Natural killer cell (primary cell): ENCODE measurements around the gene A4GALT. TPM values are rescaled to one million over a fixed set of nuclear protein-coding genes. Genes with fewer than 3 reads are reported as not detected.

Experiments used
- ATAC-seq, 3 donors: fragments of 150-1000 bp in 2 of 3; fragments of 200-7000 bp in 1 of 3; cut with Tn5 transposase; 1 replicate in 1 of 3; 2 replicates in 2 of 3; pipeline ENCODE4 v1.10.0; 2021; ENCODE audit warnings: mild to moderate bottlenecking in 2 of 3, moderate library complexity in 2 of 3
- DNase-seq, 2 donors: peaks; one replicate each; pipeline versions ENCODE4 v3.0.0 to v3.0.0-alpha.2; 2013 to 2021; ENCODE audit warnings: mixed read lengths in 1 of 2
- H3K27ac ChIP-seq: one replicate; pipeline ENCODE4 v1.5.1; 2013; ENCODE audit warnings: mild to moderate bottlenecking, low read length
- H3K27me3 ChIP-seq: one replicate; pipeline ENCODE4 v1.6.1; 2013; ENCODE audit warnings: low read length; ENCODE audit not compliant: control insufficient read depth, insufficient read depth
- H3K36me3 ChIP-seq: one replicate; pipeline ENCODE4 v1.6.1; 2013; ENCODE audit warnings: low read length; ENCODE audit not compliant: control insufficient read depth, insufficient read depth
- H3K4me1 ChIP-seq: one replicate; pipeline ENCODE4 v1.6.1; 2013; ENCODE audit warnings: low read length; ENCODE audit not compliant: control insufficient read depth, insufficient read depth
- H3K4me3 ChIP-seq: one replicate; pipeline ENCODE4 v1.5.1; 2013; ENCODE audit warnings: low read length
- H3K9me3 ChIP-seq: one replicate; pipeline ENCODE4 v1.6.1; 2013; ENCODE audit warnings: low read length; ENCODE audit not compliant: control insufficient read depth, insufficient read depth
- H3K27ac Mint-ChIP-seq, 2 donors: one replicate each; pipeline ENCODE4 v1.8.0; 2022; ENCODE audit warnings: mild to moderate bottlenecking in 2 of 2, mixed read lengths in 2 of 2, moderate library complexity in 1 of 2
- H3K27me3 Mint-ChIP-seq, 2 donors: one replicate each; pipeline ENCODE4 v1.8.0; 2022; ENCODE audit warnings: low read depth in 2 of 2, mixed read lengths in 2 of 2
- H3K36me3 Mint-ChIP-seq: one replicate; pipeline ENCODE4 v1.8.0; 2022; ENCODE audit warnings: mixed read lengths
- H3K4me1 Mint-ChIP-seq, 2 donors: one replicate each; pipeline ENCODE4 v1.8.0; 2022; ENCODE audit warnings: mixed read lengths in 2 of 2
- H3K4me3 Mint-ChIP-seq: one replicate; pipeline ENCODE4 v1.8.0; 2022; ENCODE audit warnings: mild to moderate bottlenecking, moderate library complexity, mixed read lengths
- H3K9me3 Mint-ChIP-seq, 2 donors: one replicate each; pipeline ENCODE4 v1.8.0; 2022; ENCODE audit warnings: mixed read lengths in 2 of 2
- CTCF ChIP-seq: fragments of 200-600 bp; IDR thresholded peaks from one replicate; pipeline ENCODE4 v1.8.0; 2022; ENCODE audit warnings: antibody characterized with exemption
- WGBS: methylation state at CpG from one replicate; pipeline ENCODE4 v1.1.7; 2013; ENCODE audit warnings: missing lambda C conversion rate; ENCODE audit not compliant: insufficient coverage; 5-methylcytosine and 5-hydroxymethylcytosine counted together
- intact Hi-C: fragments of 100-400 bp; cut with micrococcal nuclease; formaldehyde crosslinking; loops from one replicate; pipeline ENCODE4 v1.14.2; 2022
- total RNA-seq, 4 donors: library from RNA; stranded (reverse); fragments of 120-200 nt in 1 of 4; gene quantifications; one replicate each; pipeline versions ENCODE4 v1.2.3 to v1.2.4, GENCODE V29; 2013 to 2022

A4GALT gene
- total RNA-seq, 3 donors from 2014 or later (not counting 1 experiment from before 2014, with no cell fraction given), result 0.26 TPM; not detected in 2

DNA sequence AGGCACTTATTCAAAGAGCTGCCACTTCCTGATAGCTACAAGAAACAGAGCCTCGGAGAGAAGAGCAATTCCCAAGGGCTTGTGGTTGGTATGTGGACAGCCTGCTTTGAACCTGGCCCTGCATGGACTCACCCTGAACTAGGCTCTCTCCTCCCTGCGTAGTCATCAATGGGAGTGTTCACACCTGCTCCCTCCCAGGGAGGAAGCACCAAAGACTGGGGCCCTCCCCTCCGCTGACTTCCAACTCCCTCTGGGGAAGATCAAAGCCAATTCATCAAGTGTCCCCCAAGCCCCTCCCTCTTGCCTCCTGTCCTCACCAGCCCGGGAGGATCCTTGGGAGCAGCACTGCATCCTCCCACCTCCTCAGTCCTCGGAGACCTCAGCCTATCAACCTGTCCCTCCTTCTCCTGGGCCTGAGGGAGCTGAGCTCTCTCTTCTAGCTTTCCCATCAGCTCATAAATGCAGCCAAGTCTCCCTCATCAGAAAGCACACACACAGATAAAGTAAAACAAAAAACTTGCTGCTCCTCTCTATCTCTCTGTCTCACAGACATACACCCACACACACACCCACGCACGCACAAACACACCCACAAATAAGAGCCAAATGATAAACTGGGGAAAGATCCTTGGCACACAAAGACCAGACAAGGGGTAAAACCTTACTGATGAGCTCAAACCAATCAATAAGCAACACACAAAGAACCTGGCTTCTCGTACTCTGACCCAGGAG is 3.3 kb downstream of the A4GALT start:
- H3K4me3 Mint-ChIP-seq, result no peak overlapping the region
- no peak overlapping the region for H3K27ac Mint-ChIP-seq
- H3K27me3 ChIP-seq, result peaks cover 13% of the 10 kb centered on the region
- H3K9me3 Mint-ChIP-seq, result no peaks in the 10 kb centered on the region
- H3K4me1 Mint-ChIP-seq, result peaks cover 13 to 29% of the 10 kb centered on the region in 2 donors
- WGBS, result 59% methylated on average over 8 of the region's 8 CpGs
- no peaks in the 10 kb centered on the region for H3K9me3 ChIP-seq
- H3K4me3 ChIP-seq, result no peak overlapping the region
- no peak for TF ChIP-seq CTCF
- ATAC-seq (no peak), DNase-seq (no peak)
- no peaks in the 10 kb centered on the region for H3K36me3 Mint-ChIP-seq
- intact Hi-C loops, result no loop called here
- H3K36me3 ChIP-seq, result no peaks in the 10 kb centered on the region
- peaks cover 32% of the 10 kb centered on the region for H3K4me1 ChIP-seq
- H3K27me3 Mint-ChIP-seq, result peaks cover 32 to 46% of the 10 kb centered on the region in 2 donors
- H3K27ac ChIP-seq, result peak overlapping the region; percentile 28

DNA sequence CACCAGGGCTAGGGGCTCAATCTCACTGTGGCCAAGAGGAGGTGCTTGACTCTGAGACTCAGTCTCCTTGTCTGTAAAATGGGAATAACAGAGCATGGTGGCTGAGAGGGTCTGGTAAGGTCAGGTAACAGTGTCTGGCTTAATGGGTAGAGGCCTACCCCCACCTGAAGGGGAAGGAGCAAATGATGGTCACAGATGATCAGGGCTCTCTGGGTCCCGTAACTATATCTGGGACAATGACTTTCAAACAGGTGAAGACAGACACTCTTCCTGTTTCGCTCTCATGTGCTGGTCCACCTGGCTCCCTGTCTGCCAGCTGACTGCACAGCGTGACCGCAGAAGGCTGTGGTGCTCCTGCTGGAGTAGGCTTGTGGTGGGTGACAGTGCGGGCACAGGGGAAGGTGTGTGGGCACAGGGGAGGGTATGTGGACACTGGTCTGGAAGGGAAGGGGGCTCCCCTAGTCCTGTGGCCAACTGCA is 4.0 kb downstream of the A4GALT start:
- no peaks in the 10 kb centered on the region for H3K36me3 Mint-ChIP-seq
- H3K27me3 ChIP-seq, result peaks cover 13% of the 10 kb centered on the region
- no peaks in the 10 kb centered on the region for H3K36me3 ChIP-seq
- 55% methylated on average over 5 of the region's 5 CpGs for WGBS
- H3K9me3 Mint-ChIP-seq, result no peaks in the 10 kb centered on the region
- no peak overlapping the region for H3K27ac Mint-ChIP-seq
- ATAC-seq (no peak), DNase-seq (no peak)
- no peak overlapping the region for H3K4me3 Mint-ChIP-seq
- peaks cover 32% of the 10 kb centered on the region for H3K4me1 ChIP-seq
- no peak for TF ChIP-seq CTCF
- peaks cover 30 to 42% of the 10 kb centered on the region in 2 donors for H3K27me3 Mint-ChIP-seq
- no peaks in the 10 kb centered on the region for H3K9me3 ChIP-seq
- peaks cover 13 to 27% of the 10 kb centered on the region in 2 donors for H3K4me1 Mint-ChIP-seq
- peak overlapping the region; percentile 28 for H3K27ac ChIP-seq
- intact Hi-C loops, result no loop called here
- H3K4me3 ChIP-seq, result no peak overlapping the region

DNA sequence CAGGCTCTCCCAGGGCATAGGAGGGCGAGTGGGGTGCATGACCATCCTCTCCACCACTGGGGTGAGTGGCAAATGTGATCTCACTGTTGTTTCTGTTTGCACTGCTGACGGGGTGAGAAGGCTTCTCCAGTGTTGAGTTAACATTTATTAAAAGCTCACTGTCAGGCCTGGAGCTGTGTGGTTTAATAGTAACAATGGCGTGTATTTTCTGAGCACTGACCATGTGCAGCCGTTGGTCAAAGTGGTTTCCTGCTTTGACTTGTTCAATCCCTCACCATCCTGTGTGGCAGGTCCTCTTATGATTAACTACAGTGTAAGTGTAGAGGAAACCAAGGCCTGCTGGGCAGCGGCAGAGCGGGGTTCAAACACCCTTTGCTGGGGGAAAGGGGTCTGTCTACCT is 4.4 kb downstream of the A4GALT start:
- intact Hi-C loops, result no loop called here
- Mint-ChIP-seq H3K9me3 (no peaks in the 10 kb centered on the region), H3K27ac (no peak overlapping the region), H3K27me3 (peaks cover 25 to 39% of the 10 kb centered on the region in 2 donors), H3K4me3 (no peak overlapping the region), H3K36me3 (no peaks in the 10 kb centered on the region), H3K4me1 (peaks cover 10 to 22% of the 10 kb centered on the region in 2 donors)
- no peak for DNase-seq
- Histone ChIP-seq H3K9me3 (no peaks in the 10 kb centered on the region), H3K4me1 (peaks cover 32% of the 10 kb centered on the region), H3K4me3 (no peak overlapping the region), H3K36me3 (no peaks in the 10 kb centered on the region), H3K27ac (peak overlapping the region; percentile 48), H3K27me3 (peaks cover 10% of the 10 kb centered on the region)
- no peak for ATAC-seq
- WGBS, result 19% methylated on average over 5 of the region's 6 CpGs
- no peak for TF ChIP-seq CTCF
